H9 (cell line): Measurements from ENCODE around the gene CERS5. TPM values are rescaled to one million over a fixed set of nuclear protein-coding genes. Genes with fewer than 3 reads are reported as not detected.
"Not testable (repeated sequence)": the region's sequence is repeated elsewhere in the genome, so short reads cannot be mapped to it uniquely, and the experiment has no call there.

Experiments used
- DNase-seq: peaks from one replicate; pipeline ENCODE4 v3.0.0-alpha.2; 2017
- H2AFZ ChIP-seq: one replicate; pipeline ENCODE4 v1.6.1; 2013; ENCODE audit warnings: mild to moderate bottlenecking, low read length, control low read depth, moderate library complexity
- H2AK5ac ChIP-seq: 2 replicates; pipeline ENCODE4 v1.6.1; 2013; ENCODE audit warnings: low read length, control low read depth, mixed read lengths; ENCODE audit not compliant: insufficient read length
- H2BK120ac ChIP-seq: one replicate; pipeline ENCODE4 v1.6.1; 2013; ENCODE audit warnings: low read depth, mild to moderate bottlenecking, low read length, control low read depth, inconsistent platforms; ENCODE audit not compliant: poor library complexity, severe bottlenecking
- H2BK12ac ChIP-seq: 2 replicates; pipeline ENCODE4 v1.6.1; 2013; ENCODE audit warnings: low read length, control low read depth, mixed read lengths, low read depth; ENCODE audit not compliant: insufficient read length
- H2BK15ac ChIP-seq: 2 replicates; pipeline ENCODE4 v1.6.1; 2013; ENCODE audit warnings: low read depth, low read length, control low read depth
- H2BK20ac ChIP-seq: one replicate; pipeline ENCODE4 v1.6.1; 2013; ENCODE audit warnings: low read depth, mild to moderate bottlenecking, low read length, control low read depth, inconsistent platforms; ENCODE audit not compliant: poor library complexity, severe bottlenecking
- H2BK5ac ChIP-seq: 2 replicates; pipeline ENCODE4 v1.6.1; 2013; ENCODE audit warnings: low read length, control low read depth, mixed read lengths; ENCODE audit not compliant: insufficient read length
- H3K14ac ChIP-seq: 2 replicates; pipeline ENCODE4 v1.6.1; 2013; ENCODE audit warnings: low read length, control low read depth; ENCODE audit not compliant: insufficient read depth
- H3K18ac ChIP-seq: 2 replicates; pipeline ENCODE4 v1.6.1; 2013; ENCODE audit warnings: low read depth, mild to moderate bottlenecking, mixed read lengths, low read length, control low read depth; ENCODE audit not compliant: insufficient read length
- H3K23ac ChIP-seq: 2 replicates; pipeline ENCODE4 v1.6.1; 2013; ENCODE audit warnings: low read length, control low read depth, mixed read lengths, low read depth; ENCODE audit not compliant: insufficient read length
- H3K23me2 ChIP-seq: 2 replicates; pipeline ENCODE4 v1.6.1; 2013; ENCODE audit warnings: low read depth, mild to moderate bottlenecking, mixed read lengths, low read length, control low read depth; ENCODE audit not compliant: insufficient read length, poor library complexity, severe bottlenecking
- H3K27ac ChIP-seq: 2 replicates; pipeline ENCODE4 v1.5.1; 2013; ENCODE audit warnings: low read length, control low read depth, mixed read lengths, low read depth; ENCODE audit not compliant: insufficient read length
- H3K27me3 ChIP-seq: 2 replicates; pipeline ENCODE4 v1.6.1; 2013; ENCODE audit warnings: low read length, control low read depth, inconsistent platforms; ENCODE audit not compliant: insufficient read depth
- H3K4ac ChIP-seq: 2 replicates; pipeline ENCODE4 v1.6.1; 2013; ENCODE audit warnings: low read depth, mild to moderate bottlenecking, control low read depth, inconsistent platforms, low read length, moderate library complexity
- H3K4me1 ChIP-seq: 2 replicates; pipeline ENCODE4 v1.6.1; 2013; ENCODE audit warnings: low read length, control low read depth, inconsistent platforms; ENCODE audit not compliant: insufficient read depth
- H3K4me2 ChIP-seq: 2 replicates; pipeline ENCODE4 v1.6.1; 2013; ENCODE audit warnings: low read length, control low read depth, mixed read lengths; ENCODE audit not compliant: insufficient read length, insufficient read depth
- H3K56ac ChIP-seq: 2 replicates; pipeline ENCODE4 v1.6.1; 2013; ENCODE audit warnings: low read depth, mild to moderate bottlenecking, mixed read lengths, low read length, control low read depth; ENCODE audit not compliant: insufficient read length
- H3K79me1 ChIP-seq: 2 replicates; pipeline ENCODE4 v1.6.1; 2013; ENCODE audit warnings: low read depth, mild to moderate bottlenecking, moderate library complexity, low read length, control low read depth, inconsistent platforms; ENCODE audit not compliant: insufficient read depth, poor library complexity, severe bottlenecking
- H3K79me2 ChIP-seq: 2 replicates; pipeline ENCODE4 v1.6.1; 2013; ENCODE audit warnings: low read length, control low read depth, inconsistent platforms; ENCODE audit not compliant: insufficient read depth
- H3K9ac ChIP-seq: 2 replicates; pipeline ENCODE4 v1.6.1; 2013; ENCODE audit warnings: low read length, control low read depth, mixed read lengths; ENCODE audit not compliant: insufficient read length; ENCODE audit errors: extremely low read depth
- H3K9me3 ChIP-seq: one replicate; pipeline ENCODE4 v1.6.1; 2013; ENCODE audit warnings: low read depth, low read length, inconsistent platforms; ENCODE audit not compliant: control insufficient read depth
- H3T11ph ChIP-seq: one replicate; pipeline ENCODE4 v1.6.1; 2013; ENCODE audit warnings: mild to moderate bottlenecking, low read length, control low read depth, inconsistent platforms
- H4K20me1 ChIP-seq: one replicate; pipeline ENCODE4 v1.6.1; 2013; ENCODE audit not compliant: control insufficient read depth, insufficient read length, insufficient read depth
- H4K5ac ChIP-seq: 2 replicates; pipeline ENCODE4 v1.6.1; 2013; ENCODE audit warnings: low read depth, mild to moderate bottlenecking, mixed read lengths, low read length, control low read depth; ENCODE audit not compliant: insufficient read length
- H4K8ac ChIP-seq: replicated peaks from 2 replicates; pipeline ENCODE4 v1.6.1; 2013; ENCODE audit warnings: low read length, control low read depth, mixed read lengths, low read depth; ENCODE audit not compliant: insufficient read length
- H4K91ac ChIP-seq: 2 replicates; pipeline ENCODE4 v1.6.1; 2013; ENCODE audit warnings: low read depth, mild to moderate bottlenecking, moderate library complexity, mixed read lengths, low read length, control low read depth; ENCODE audit not compliant: insufficient read length
- H3K27ac Mint-ChIP-seq, 3 experiments: 2 replicates in 2 of 3; 3 replicates in 1 of 3; pipeline ENCODE4 v1.8.0; 2020 to 2021; ENCODE audit warnings: mixed read lengths in 3 of 3, mild to moderate bottlenecking in 1 of 3, moderate library complexity in 1 of 3
- H3K27me3 Mint-ChIP-seq: 2 replicates; pipeline ENCODE4 v1.8.0; 2021; ENCODE audit warnings: low read depth, mild to moderate bottlenecking, moderate library complexity, mixed read lengths
- H3K36me3 Mint-ChIP-seq, 3 experiments: 2 replicates in 2 of 3; 3 replicates in 1 of 3; pipeline ENCODE4 v1.8.0; 2020 to 2021; ENCODE audit warnings: low read depth in 3 of 3, mixed read lengths in 3 of 3; ENCODE audit not compliant: insufficient read depth in 1 of 3
- H3K4me1 Mint-ChIP-seq, 2 experiments: 2 replicates each; pipeline ENCODE4 v1.8.0; 2020; ENCODE audit warnings: mixed read lengths in 2 of 2
- H3K4me3 Mint-ChIP-seq, 2 experiments: 2 replicates in 1 of 2; 3 replicates in 1 of 2; pipeline ENCODE4 v1.8.0; 2020 to 2021; ENCODE audit warnings: mild to moderate bottlenecking in 2 of 2, mixed read lengths in 2 of 2, moderate library complexity in 1 of 2
- H3K9me3 Mint-ChIP-seq, 2 experiments: 2 replicates in 1 of 2; 3 replicates in 1 of 2; pipeline ENCODE4 v1.8.0; 2020; ENCODE audit warnings: mild to moderate bottlenecking in 2 of 2, mixed read lengths in 2 of 2, moderate library complexity in 1 of 2
- WGBS: extraction: QIAGEN DNeasy Blood & Tissue Kit; methylation state at CpG from one replicate; pipeline ENCODE4 v1.1.7; 2013; ENCODE audit warnings: missing lambda C conversion rate, low lambda C conversion rate, mixed read lengths; ENCODE audit not compliant: insufficient read length; ENCODE audit errors: extremely low coverage; 5-methylcytosine and 5-hydroxymethylcytosine counted together
- total RNA-seq: library from RNA; stranded (reverse); gene quantifications from 2 replicates; pipeline ENCODE4 v1.2.1, GENCODE V29; 2021
- TF ChIP-seq, protein P1 (sequence below): fragments of 200-600 bp; sonication (generic); conservative IDR thresholded peaks from 3 replicates; pipeline ENCODE4 v1.8.0; 2021; ENCODE audit warnings: antibody characterized with exemption, mild to moderate bottlenecking

Gene CERS5
- total RNA-seq, 1 experiment from 2014 or later, result 68.8 TPM

DNA sequence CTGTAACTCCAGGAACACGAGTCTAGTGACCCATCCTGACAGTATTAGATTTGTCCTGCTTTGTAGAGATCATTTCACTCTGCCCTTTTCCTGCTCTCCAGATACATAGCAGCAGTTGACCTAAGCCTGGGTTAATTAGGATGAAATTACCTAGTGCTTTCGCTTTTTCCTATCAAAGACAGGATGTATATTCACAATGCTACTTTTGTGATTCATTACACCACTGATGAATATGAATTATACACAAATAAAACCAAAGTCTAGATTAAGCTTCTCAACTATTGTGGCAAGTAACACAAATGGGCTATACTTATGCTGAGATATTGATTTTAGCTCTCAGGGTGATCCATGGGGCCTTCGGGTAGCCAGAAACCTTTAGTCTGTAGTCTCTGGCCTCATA lies 17.9 kb downstream of the CERS5 start:
- no peak overlapping the region for H3T11ph ChIP-seq
- H3K23me2 ChIP-seq, result no peaks in the 10 kb centered on the region
- H4K8ac ChIP-seq, result no peak overlapping the region
- peaks cover 3% of the 10 kb centered on the region for H3K79me1 ChIP-seq
- H3K18ac ChIP-seq, result no peak overlapping the region
- H3K36me3 Mint-ChIP-seq, result no peaks in the 10 kb centered on the region; a peak in 3 of 7 replicates
- no peak overlapping the region for H2AK5ac ChIP-seq
- H3K4ac ChIP-seq, result no peak overlapping the region
- H3K4me2 ChIP-seq, result no peak overlapping the region
- H3K9ac ChIP-seq, result no peak overlapping the region
- no peaks in the 10 kb centered on the region; the same call in 1 of the 2 replicates for H3K79me2 ChIP-seq
- no peak overlapping the region for H2BK15ac ChIP-seq
- no peaks in the 10 kb centered on the region for H4K20me1 ChIP-seq
- no peak overlapping the region for H2BK120ac ChIP-seq
- H3K9me3 ChIP-seq, result no peaks in the 10 kb centered on the region
- no peak overlapping the region for H4K91ac ChIP-seq
- H3K23ac ChIP-seq, result no peak overlapping the region
- H3K4me1 Mint-ChIP-seq, result peaks cover 4 to 6% of the 10 kb centered on the region in 2 experiments; a peak in 3 of 4 replicates
- H3K27ac ChIP-seq, result no peak overlapping the region
- H2BK5ac ChIP-seq, result no peak overlapping the region
- no peak overlapping the region for H3K56ac ChIP-seq
- no peak overlapping the region for H2AFZ ChIP-seq
- H3K27me3 ChIP-seq, result no peaks in the 10 kb centered on the region
- no peak overlapping the region for H3K4me3 Mint-ChIP-seq
- H3K4me1 ChIP-seq, result no peaks in the 10 kb centered on the region
- no CpG with 5 or more reads among the region's 3 CpGs for WGBS
- no peaks in the 10 kb centered on the region for H3K9me3 Mint-ChIP-seq
- H2BK12ac ChIP-seq, result no peak overlapping the region
- no peak overlapping the region for H4K5ac ChIP-seq
- H2BK20ac ChIP-seq, result no peak overlapping the region
- H3K27ac Mint-ChIP-seq, result peak overlapping the region in 1 of 3 experiments; percentile 68; a peak in 2 of 7 replicates
- TF ChIP-seq, protein P1, sequence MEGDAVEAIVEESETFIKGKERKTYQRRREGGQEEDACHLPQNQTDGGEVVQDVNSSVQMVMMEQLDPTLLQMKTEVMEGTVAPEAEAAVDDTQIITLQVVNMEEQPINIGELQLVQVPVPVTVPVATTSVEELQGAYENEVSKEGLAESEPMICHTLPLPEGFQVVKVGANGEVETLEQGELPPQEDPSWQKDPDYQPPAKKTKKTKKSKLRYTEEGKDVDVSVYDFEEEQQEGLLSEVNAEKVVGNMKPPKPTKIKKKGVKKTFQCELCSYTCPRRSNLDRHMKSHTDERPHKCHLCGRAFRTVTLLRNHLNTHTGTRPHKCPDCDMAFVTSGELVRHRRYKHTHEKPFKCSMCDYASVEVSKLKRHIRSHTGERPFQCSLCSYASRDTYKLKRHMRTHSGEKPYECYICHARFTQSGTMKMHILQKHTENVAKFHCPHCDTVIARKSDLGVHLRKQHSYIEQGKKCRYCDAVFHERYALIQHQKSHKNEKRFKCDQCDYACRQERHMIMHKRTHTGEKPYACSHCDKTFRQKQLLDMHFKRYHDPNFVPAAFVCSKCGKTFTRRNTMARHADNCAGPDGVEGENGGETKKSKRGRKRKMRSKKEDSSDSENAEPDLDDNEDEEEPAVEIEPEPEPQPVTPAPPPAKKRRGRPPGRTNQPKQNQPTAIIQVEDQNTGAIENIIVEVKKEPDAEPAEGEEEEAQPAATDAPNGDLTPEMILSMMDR, result no peak
- DNase-seq, result no peak
- H3K14ac ChIP-seq, result no peak overlapping the region
- H3K27me3 Mint-ChIP-seq, result no peaks in the 10 kb centered on the region

DNA sequence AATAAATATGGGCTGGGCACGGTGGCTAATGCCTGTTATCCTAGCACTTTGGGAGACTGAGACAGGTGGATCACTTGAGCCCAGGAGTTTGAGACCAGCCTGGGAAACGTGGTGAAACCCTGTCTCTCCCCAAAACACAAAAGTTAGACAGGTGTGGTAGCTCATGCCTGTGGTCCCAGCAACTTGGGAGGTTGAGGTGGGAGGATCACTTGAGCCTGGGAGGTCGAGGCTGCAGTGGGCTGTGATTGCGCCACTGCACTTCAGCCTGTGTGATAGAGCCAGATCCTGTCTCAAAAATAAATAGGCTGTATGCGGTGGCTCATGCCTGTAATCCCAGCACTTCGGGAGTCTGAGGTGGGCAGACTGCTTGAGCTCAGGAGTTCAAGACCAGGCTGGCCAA lies 19.2 kb downstream of the CERS5 start:
- not testable (repeated sequence) for DNase-seq, H2BK20ac ChIP-seq, H3K9ac ChIP-seq, H4K5ac ChIP-seq, H3K36me3 Mint-ChIP-seq, H3K23me2 ChIP-seq, H3K27me3 Mint-ChIP-seq, H4K91ac ChIP-seq, H3K9me3 Mint-ChIP-seq, H2BK5ac ChIP-seq, H3K4me3 Mint-ChIP-seq, H2BK12ac ChIP-seq, H3K79me1 ChIP-seq, H3K18ac ChIP-seq, H3K79me2 ChIP-seq, H3K27ac ChIP-seq, H2BK15ac ChIP-seq, H2AFZ ChIP-seq, H3T11ph ChIP-seq, H3K4me1 ChIP-seq, H3K27me3 ChIP-seq, H3K23ac ChIP-seq, H3K56ac ChIP-seq, H3K14ac ChIP-seq, H3K9me3 ChIP-seq, H2AK5ac ChIP-seq, H4K8ac ChIP-seq, H3K27ac Mint-ChIP-seq, H3K4ac ChIP-seq, H3K4me1 Mint-ChIP-seq, H4K20me1 ChIP-seq, H2BK120ac ChIP-seq, H3K4me2 ChIP-seq
- WGBS, result no CpG with 5 or more reads among the region's 6 CpGs
